ENCODE results near the gene F13A1.

Gene F13A1

DNA sequence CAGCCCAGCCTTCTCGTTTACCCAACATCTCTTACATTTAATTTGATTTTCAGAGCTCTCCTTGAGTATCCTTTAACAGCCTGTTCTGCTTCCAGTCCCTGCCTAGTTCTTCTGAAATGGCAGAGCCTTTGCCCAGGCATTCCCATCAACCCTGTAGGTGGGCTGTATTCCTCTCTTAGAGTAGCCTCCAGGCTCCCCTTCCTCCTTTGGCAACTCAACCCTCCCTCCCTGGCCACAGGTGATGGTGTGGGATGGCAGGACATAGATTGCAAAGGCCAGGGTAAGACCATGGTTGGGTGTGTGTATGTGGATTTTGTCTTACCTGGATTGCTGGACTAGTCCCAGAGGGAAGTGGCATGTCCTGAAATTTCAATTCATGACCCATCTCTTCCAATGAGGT, 125.4 kb downstream of the F13A1 start:
- DNase-seq (ENCODE audit: low read depth in 4 of 4, low spot score in 1 of 4): no peak

GRCh38 chr6:6193221-6193745, 127.2 kb downstream of the F13A1 start:
- DNase-seq (ENCODE audit: low read depth in 4 of 4, low spot score in 1 of 4): no peak

- no peak for DNase-seq (ENCODE audit: low read depth in 4 of 4, low spot score in 1 of 4)
Observed at GRCh38 chr6:6191909-6192308, 128.6 kb downstream of the F13A1 start.

DNA sequence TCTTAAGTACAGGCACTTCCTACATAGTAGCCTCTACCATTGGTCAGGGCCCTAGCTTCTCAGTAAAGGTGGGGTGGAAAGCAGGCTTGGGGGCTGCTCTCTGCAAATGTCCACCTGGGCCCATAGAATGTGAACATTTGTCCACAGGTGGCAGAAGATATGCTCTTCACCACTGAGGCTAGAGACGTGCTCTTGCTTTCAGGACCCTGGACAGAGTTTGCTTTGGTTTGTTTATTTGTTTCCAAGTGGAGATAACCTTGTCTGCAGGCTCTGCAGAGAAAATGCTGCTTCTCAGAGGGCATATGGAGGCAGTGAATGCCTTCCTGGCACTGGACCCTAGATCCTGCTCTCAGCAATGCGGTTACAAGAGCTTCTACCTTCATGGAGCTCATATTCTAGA, 129.0 kb downstream of the F13A1 start:
- DNase-seq (ENCODE audit: low read depth in 4 of 4, low spot score in 1 of 4): no peak

DNA sequence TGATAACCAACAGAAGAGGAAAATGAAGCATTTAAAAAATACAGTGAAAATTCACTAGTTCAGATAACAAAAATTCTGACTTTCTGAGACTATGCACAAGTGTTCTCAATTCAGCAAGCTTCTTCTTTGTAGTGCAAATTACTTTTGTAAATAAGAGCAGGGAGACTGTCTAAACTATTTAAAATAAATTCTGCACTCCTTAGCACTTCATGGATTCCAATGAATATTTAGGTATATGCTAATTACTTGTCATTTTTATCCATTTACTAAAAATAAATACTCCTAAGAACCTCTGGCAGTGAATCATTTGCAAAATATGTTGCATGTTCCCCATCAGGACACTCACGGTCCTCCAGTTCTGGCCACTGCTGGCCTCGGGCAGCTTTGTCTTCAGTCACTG, 139.8 kb downstream of the F13A1 start:
- DNase-seq (ENCODE audit: low read depth in 4 of 4, low spot score in 1 of 4): no peak

DNA sequence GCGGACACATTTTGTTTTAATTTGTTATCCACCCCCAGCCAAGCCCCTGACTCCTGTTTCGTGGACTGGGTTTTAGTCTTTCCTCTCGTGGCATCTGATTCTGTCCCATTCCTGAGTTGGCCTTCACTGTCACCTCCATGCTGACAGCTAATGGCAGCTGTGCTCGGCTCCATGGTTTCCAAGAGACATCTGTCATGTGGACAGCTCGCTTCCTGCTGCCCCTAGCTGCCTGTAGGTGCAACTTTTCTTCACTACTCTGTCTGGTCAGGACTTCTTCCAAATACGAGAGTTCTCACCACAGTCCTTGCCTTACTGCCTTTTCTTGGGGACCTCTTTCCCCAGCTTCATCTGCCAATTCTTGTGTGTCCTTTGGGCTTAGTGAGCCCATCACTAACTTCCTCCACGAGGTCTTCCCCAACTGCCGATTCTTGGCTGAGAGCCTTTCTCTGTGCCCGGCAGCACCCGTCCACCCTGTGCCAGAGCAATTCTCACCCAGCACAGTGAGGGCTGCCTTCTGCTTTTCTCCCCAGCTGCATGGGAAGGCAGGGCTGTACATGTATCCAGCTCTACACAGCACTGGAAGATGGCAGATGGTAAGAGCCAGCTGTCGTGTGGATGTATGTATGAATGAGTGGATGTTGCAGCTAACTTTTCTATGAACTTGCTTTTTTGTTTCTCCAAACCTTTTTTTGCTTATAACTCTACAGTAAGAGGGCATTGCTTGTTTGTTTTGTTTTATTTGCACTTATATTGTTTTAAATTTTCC, 140.4 kb downstream of the F13A1 start:
- no peak for DNase-seq (ENCODE audit: low read depth in 4 of 4, low spot score in 1 of 4)

- DNase-seq (ENCODE audit: low read depth in 4 of 4, low spot score in 1 of 4): no peak
Observed at GRCh38 chr6:6178795-6179194, 141.7 kb downstream of the F13A1 start.

- DNase-seq (ENCODE audit: low read depth in 4 of 4, low spot score in 1 of 4): no peak
Observed at GRCh38 chr6:6177754-6178153, 142.7 kb downstream of the F13A1 start.

- DNase-seq (ENCODE audit: low read depth in 4 of 4, low spot score in 1 of 4): no peak
Observed at GRCh38 chr6:6176586-6177228, 143.8 kb downstream of the F13A1 start.

DNA sequence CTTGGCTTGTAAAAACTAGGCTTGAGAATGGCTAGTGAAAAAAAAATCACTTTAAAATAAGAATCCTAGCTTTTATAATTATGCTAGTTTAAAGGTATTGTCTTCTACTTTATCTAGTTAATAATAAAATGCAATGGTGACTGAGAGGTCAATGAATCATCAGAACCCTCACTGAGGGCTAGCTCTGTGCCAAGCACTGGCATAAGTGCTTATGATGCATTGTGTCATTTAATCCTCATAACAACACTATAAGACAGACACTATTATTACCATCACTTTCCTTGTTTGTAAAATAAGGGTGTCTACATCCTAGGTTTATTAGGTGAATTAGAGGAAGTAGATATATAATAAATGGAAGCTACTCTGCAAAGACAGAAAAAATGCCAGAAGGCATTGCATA, 144.3 kb downstream of the F13A1 start:
- DNase-seq (ENCODE audit: low read depth in 4 of 4, low spot score in 1 of 4): no peak

GRCh38 chr6:6169141-6169540, 151.3 kb downstream of the F13A1 start:
- DNase-seq (ENCODE audit: low read depth in 4 of 4, low spot score in 1 of 4): no peak

- DNase-seq (ENCODE audit: low read depth in 4 of 4, low spot score in 1 of 4): no peak
Observed at GRCh38 chr6:6166064-6166463, 154.4 kb downstream of the F13A1 start.

GRCh38 chr6:6164367-6164766, 156.1 kb downstream of the F13A1 start:
- no peak for DNase-seq (ENCODE audit: low read depth in 4 of 4, low spot score in 1 of 4)

DNA sequence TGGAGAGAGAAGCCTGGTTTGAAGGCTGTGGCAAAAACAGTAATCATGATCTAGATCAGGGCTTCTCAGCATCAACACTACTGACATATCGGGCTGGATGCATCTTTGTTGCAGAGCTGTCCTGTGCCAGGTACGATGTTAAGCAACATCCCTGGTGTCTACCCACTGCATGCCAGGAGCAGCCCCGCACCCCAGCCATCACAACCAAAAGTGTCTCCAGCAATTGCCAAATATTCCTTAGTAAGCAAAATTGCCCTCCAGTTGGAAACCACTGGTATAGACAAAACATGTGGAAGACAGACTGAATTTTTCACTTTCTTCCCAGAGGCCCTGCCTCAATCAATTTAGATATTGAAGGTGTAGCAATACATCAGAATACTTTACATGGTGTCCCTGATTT, 166.1 kb downstream of the F13A1 start:
- DNase-seq (ENCODE audit: low read depth in 4 of 4, low spot score in 1 of 4): no peak

DNA sequence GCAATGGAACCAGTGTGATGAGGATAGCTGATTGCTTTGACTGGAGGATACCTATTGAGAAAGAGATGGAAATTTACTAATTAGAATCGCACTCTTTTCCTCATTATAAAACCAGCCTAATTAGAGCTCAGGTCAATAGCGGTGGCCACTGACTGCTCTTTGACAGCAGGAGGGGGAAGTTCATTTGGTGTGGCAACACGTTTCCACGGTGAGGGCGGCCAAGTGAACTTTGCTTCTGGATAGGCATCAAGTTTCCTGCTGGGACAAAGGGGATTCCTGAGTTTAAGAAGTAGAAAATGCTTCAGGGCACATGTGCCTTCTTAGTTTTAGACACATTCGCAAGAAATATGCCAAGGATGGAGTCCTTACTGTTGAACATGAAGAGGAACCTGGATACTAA, 168.4 kb downstream of the F13A1 start:
- DNase-seq (ENCODE audit: low read depth in 4 of 4, low spot score in 1 of 4): no peak

GRCh38 chr6:6148192-6148815, 172.2 kb downstream of the F13A1 start:
- no peak for DNase-seq (ENCODE audit: low read depth in 4 of 4, low spot score in 1 of 4)

GRCh38 chr6:6131492-6132109, 188.9 kb downstream of the F13A1 start:
- no peak for DNase-seq (ENCODE audit: low read depth in 4 of 4, low spot score in 1 of 4)

GRCh38 chr6:6125495-6125894, 195.0 kb downstream of the F13A1 start:
- DNase-seq (ENCODE audit: low read depth in 4 of 4, low spot score in 1 of 4): no peak

GRCh38 chr6:6123803-6124202, 196.7 kb downstream of the F13A1 start:
- DNase-seq (ENCODE audit: low read depth in 4 of 4, low spot score in 1 of 4): no peak

DNA sequence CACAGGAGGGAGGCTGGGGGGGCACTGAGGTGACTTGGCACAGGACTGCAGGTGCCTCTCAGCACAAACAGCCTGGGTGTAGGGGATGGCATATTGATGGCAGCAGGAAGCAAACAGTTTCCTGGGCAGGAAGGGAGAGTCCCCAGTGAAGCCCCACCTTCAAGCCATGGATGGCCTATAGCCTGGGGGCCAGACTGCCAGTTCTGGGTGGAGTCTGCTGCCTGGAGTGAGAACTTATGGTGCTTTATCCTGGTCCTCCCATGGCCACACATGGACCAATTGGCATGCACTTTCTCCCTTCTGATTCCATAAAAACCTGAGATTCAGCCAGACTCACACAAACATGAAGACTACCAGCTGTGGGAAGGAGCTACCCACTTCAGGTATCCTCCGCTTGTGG, 198.5 kb downstream of the F13A1 start:
- DNase-seq (ENCODE audit: low read depth in 4 of 4, low spot score in 1 of 4): no peak

- no peak for DNase-seq (ENCODE audit: low read depth in 4 of 4, low spot score in 1 of 4)
Observed at GRCh38 chr6:6105472-6106036, 214.9 kb downstream of the F13A1 start.

Data from stimulated activated CD4-positive, alpha-beta T cell treated with anti-CD3 and anti-CD28 coated beads, Interleukin-1b, Interleukin-23, amount 100 ng/mL, for 24 hours (primary cell).